PC-9 (cell line): ENCODE measurements around the gene MPEG1. TPM values are rescaled to one million over a fixed set of nuclear protein-coding genes. Genes with fewer than 3 reads are reported as not detected.

ENCODE experiments used
- total RNA-seq: library from RNA; stranded (reverse); gene quantifications from 2 replicates; pipeline ENCODE4 v1.2.3, GENCODE V29; 2021

Gene MPEG1
- total RNA-seq, 1 experiment from 2014 or later, result not detected

Other genes starting within 250 kb of the MPEG1 start
- gene GLYATL1B, start 126.6 kb downstream of the MPEG1 start, total RNA-seq, result not detected in 2 replicates
- gene FAM111B, start 105.7 kb downstream of the MPEG1 start, total RNA-seq, result 8.5 and 12.0 TPM in 2 replicates
- 57.8 and 95.3 TPM in 2 replicates for gene FAM111A, start 70.1 kb downstream of the MPEG1 start, total RNA-seq
- 28.4 and 34.5 TPM in 2 replicates for gene DTX4, start 40.8 kb downstream of the MPEG1 start, total RNA-seq
- gene OR5AN1, start 146.0 kb upstream of the MPEG1 start, total RNA-seq, result not detected in 2 replicates
- not detected in 2 replicates for gene OR5A2, start 213.5 kb upstream of the MPEG1 start, total RNA-seq
- not detected in 2 replicates for gene OR5A1, start 223.5 kb upstream of the MPEG1 start, total RNA-seq
- gene OR4D6, start 244.0 kb upstream of the MPEG1 start, total RNA-seq, result not detected in 2 replicates